GM18867 (cell line): ENCODE measurements around the gene EPHA7.

ENCODE experiments used
- ATAC-seq: cut with Tn5 transposase; IDR thresholded peaks from one replicate; pipeline ENCODE4 v1.9.1; 2021; ENCODE audit warnings: mild to moderate bottlenecking, moderate library complexity; ENCODE audit not compliant: unreplicated experiment

EPHA7 gene

GRCh38 chr6:93327857-93328256, 91.5 kb downstream of the EPHA7 start:
- ATAC-seq, result no peak

DNA sequence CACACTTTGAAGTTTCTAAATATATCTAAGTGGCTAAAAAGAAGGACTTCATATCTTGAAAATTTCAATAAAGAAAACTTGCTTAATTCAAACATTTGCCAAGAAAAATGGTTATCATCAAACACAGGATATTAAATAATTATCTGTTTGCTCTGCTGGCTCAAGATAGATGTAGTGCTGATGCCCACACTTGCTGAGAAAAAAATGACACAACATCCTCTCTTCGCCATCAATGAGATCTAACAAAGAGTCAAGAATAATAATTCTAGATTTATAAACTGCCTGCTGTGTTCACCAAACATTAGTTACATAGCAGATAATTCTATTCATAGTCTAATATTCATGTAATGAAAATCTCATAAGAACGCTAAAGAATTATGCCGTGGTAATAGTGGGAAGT, 93.6 kb downstream of the EPHA7 start:
- no peak for ATAC-seq

DNA sequence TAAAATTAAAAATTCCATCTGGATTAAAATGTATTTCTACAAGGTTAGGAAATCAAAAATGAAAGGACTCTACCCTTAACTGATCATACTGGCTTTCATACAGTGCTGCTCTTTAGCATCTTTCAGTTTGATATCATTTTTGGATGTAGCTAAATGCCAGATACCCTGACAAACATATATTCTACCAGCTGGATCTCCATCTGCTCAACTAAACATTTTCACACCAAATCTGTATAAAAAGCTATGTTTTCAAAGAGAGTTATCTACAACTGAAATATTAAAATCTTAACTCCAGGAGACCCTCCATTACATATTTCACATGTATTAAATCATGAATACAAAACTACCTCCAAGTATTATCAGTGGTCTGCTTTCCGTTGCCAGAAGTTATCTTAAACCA, 95.7 kb downstream of the EPHA7 start:
- no peak for ATAC-seq

- ATAC-seq, result no peak
Observed at GRCh38 chr6:93322651-93323050, 96.7 kb downstream of the EPHA7 start.

DNA sequence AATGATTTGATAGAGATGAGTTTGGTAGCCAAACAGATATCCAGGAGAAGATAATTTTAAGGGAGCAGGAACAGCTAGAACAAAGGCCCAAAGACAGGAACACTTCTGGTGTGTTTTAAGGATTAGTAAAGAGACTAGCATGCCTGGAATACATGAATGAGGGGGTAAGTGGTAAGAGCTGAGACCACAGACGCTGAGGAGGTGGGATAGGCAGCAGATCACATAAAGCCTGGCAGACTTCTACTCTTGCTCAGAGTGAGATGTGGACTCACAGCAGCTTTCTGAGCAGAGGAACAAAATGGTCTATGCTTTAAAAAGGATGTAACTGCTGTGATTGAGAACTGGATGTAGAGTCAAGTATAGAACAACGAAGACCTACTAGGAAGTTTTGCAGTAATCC, 100.1 kb downstream of the EPHA7 start:
- no peak for ATAC-seq

DNA sequence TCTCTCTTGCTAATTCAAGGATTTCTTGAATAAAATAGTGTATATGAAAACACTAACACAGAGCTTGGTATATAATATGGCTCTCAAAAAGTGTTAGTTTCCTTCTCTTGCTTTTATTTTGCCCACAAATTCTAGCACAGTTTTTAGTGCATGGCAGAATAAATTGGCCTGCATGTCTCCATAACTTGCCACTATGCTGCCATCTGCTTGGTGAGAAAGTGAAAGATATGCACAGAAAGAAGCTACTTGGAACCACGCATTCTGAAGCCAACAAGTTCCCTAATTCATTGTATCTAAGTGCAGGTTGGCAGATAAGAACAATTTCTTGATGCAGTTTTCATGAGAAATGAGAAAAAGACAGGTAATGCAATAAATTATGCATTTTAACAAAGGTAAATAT, 101.2 kb downstream of the EPHA7 start:
- ATAC-seq, result no peak

DNA sequence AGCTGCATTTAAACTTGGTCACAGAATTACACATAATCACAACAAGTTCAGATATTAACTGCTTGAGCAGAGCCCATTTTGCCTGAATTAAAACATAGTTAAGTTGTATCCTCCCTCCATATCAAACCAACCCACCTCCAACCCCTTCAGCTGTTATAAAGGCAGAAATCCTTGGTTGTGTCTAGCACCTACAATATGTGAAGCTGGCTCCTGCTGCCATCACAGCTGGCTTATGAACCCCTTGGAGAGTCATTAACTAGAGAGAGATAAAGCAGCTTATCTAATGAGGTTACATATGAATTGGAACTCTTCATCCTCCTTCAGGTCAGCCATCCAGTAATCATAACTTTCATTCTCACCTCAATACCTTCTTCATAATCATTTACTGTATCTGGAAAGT, 101.8 kb downstream of the EPHA7 start:
- no peak for ATAC-seq

- no peak for ATAC-seq
Observed at GRCh38 chr6:93307505-93308409, 111.6 kb downstream of the EPHA7 start.

- ATAC-seq, result no peak
Observed at GRCh38 chr6:93305088-93305487, 114.3 kb downstream of the EPHA7 start.

DNA sequence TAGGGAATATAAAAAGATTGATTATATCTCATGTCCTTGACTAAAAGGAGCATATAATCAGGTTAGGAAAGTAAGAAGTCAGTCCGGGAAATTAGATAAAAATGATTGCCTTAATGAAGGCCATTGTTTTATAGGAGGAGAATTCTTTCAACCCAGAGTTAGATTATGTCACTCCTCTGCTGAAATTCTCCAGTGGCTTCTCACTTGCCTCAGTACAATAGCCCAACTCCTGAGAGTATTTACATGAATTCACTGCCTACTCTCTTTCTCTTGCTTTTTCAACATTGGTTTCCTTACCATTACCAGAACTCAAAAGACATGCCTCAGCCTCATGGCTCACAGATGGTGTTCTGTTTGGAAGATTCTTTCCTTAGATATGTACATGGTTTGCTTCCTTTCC, 114.9 kb downstream of the EPHA7 start:
- ATAC-seq, result no peak

- ATAC-seq, result no peak
Observed at GRCh38 chr6:93300661-93301060, 118.7 kb downstream of the EPHA7 start.

DNA sequence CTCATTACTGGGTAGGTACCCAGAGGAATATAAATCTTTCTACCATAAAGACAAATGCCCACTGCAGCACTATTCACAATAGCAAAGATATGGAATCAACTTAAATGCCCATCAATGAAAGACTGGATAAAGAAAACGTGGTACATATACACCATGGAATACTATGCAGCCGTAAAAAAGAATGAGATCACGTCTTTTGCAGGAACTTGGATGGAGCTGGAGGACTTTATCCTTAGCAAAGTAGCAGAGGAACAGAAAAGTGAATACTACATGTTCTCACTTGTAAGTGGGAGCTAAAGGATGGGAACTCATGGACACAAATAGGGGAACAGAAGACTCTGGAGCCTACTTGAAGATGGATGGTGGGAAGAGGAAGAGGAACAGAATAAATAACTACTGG, 119.7 kb downstream of the EPHA7 start:
- no peak for ATAC-seq

DNA sequence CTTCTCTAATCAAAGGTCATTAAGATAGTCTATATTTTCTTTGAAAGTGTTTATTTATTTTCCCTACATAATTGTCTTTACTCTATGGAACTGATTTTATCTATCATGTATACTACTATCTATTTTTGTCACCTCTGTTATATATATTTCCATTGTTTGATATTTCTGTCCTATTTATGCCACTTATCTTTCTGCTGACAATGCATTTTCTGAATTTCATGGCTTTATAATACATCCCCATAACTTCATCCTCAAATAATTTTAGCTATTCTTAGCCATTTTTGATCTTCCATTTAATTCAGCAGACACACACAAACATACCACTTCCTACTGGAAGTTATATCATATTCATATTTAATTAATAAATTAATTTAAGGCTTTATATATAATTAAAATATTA, 123.7 kb downstream of the EPHA7 start:
- no peak for ATAC-seq

DNA sequence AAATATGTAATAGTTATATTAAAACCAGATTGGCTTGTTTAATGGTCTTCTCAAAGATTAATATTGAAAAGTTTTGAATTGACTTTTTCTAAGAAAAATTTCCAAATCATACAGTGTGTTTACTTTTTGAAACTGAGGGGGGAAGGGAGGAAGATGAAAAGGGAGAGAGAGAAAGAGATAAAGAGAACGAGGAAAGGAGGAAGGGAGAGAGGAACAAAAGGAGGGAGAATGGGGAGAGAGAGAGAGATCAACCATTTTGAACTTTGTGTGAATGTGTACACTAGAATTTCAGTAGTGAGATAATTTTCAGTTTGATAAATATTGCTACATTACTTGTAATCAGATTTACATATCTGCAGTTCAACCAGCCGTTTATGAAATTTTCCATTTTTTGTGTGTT, 124.5 kb downstream of the EPHA7 start:
- no peak for ATAC-seq

DNA sequence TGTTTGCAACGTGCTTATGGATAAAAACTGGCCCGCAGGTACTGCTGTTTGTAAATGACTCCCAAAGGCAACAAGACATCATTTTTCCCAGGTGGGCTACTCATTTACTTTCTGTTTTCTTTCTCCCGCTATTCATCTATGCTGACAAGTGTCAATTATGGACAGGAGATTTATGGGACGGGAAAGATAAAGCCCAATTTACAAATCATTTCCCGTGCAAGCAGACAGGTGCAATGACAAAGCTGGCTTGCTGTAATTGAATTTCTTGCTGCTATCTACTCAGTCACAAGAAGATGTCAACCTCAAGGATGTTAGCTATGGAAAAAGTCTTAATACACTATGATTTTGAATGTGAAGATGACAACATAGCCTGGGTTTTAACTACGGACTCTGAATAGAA, 125.5 kb downstream of the EPHA7 start:
- no peak for ATAC-seq

GRCh38 chr6:93293460-93293859, 125.9 kb downstream of the EPHA7 start:
- no peak for ATAC-seq

GRCh38 chr6:93282521-93283031, 136.8 kb downstream of the EPHA7 start:
- no peak for ATAC-seq

DNA sequence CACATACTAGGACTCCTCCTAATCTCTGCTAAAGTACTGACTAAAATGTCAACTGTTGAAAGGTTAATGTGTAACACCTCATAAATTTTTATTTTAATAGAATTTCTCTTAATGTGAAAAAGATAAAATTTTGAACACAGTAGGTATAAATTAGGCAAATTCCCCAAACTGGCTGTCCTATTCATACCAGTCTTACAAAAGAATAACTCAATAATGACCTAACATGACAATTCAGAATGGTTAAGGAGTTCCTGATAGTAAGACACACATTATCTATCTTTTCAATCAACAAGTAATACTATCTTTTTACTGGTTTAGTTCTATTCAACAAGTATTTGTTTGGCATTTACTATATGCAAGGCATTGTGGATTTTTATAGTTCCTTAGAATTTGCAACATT, 141.1 kb downstream of the EPHA7 start:
- no peak for ATAC-seq

DNA sequence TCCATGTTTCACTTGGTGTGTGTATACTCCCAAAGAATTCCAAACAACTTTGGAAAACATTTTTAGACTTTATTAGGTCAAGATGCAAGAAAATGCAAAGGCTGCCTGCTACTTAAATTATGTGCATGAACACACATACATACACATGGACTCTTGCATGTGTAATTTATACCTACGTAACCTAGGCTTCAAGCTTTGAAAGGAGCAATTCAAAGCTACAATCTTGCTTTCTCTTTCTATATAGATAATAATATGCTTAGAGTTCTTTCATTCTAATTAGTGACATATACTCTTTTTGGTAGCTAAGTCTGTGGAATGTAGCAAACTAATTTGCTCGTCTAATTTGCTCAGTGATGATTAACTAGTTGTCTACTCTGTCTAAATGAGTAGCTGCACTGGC, 146.5 kb downstream of the EPHA7 start:
- ATAC-seq, result no peak

GRCh38 chr6:93272211-93272610, 147.1 kb downstream of the EPHA7 start:
- no peak for ATAC-seq

DNA sequence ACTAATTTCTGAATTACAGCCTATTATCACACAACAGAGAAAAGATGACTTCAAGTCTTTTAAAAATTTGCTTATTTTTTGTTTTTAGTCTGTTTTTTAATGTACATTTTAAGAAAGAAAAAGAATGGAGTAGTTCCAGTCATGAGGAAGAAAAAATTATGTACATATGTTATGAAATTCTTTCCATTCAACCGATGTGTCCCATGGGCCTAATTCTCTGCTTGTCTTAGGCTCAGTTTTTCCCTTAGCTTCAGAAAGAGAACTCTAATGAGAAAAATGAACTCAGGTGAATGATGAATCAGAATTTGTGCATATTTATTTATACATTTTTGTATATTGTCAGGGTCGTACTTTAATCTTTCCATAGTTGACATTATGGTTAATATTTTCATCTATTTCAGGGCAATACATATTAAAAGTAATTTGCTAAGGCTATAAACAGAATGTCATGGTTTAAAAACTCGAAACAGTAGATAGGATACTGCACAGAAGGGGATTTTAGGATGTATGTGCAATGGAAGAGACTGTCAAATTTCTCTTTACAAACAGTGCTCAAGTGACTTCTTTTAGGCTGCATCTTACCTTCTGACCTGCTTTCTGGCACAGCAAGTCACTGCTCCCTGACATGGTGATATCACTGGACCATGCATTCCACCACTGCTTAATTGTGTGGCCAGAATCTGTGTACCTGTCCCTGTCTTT, 153.1 kb downstream of the EPHA7 start:
- no peak for ATAC-seq

DNA sequence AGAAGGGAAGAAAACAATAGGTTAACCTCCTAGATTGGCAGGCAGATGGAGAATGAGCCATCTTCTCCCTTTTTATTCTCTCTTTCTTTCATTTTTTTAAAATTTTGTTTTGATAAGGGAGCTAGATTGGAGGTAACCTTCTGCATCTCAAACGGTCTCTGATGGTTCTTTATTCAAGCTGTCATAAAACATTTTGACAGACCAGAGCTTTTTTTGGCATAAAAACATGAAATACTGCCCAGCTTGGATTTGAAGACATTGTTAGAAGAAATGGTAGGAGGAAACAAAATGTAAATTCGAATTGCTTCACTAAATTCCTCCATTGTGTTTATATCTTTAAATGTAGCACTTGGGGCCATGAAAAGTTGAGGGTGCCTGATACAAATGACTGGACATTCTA, 158.5 kb downstream of the EPHA7 start:
- ATAC-seq, result no peak
